Natural killer cell treated with Interleukin-12 subunit alpha and Interleukin-12 subunit beta and Interleukin-15 and Interleukin-18, amount 100 ng/mL, for 72 hours (primary cell): ENCODE measurements around the gene SPARC. TPM values are rescaled to one million over a fixed set of nuclear protein-coding genes. Genes with fewer than 3 reads are reported as not detected.
A peak's percentile ranks its signal among the peaks of the same experiment; 100 is the strongest.

Experiments
- ATAC-seq, 2 donors: fragments of 150-1000 bp; cut with Tn5 transposase in 1 of 2; sonication (Bioruptor Pico), chemical (Tn5 transposase) in 1 of 2; 2 replicates each; pipeline ENCODE4 v1.10.0; 2021
- DNase-seq: peaks from one replicate; pipeline ENCODE4 v3.0.0; 2022; ENCODE audit warnings: low spot score
- H3K27ac Mint-ChIP-seq, 2 donors: 1 replicate in 1 of 2; 2 replicates in 1 of 2; pipeline ENCODE4 v1.8.0; 2022; ENCODE audit warnings: mixed read lengths in 2 of 2, mild to moderate bottlenecking in 1 of 2, moderate library complexity in 1 of 2
- H3K27me3 Mint-ChIP-seq, 2 donors: 1 replicate in 1 of 2; 2 replicates in 1 of 2; pipeline ENCODE4 v1.8.0; 2022; ENCODE audit warnings: mixed read lengths in 2 of 2
- H3K36me3 Mint-ChIP-seq: one replicate; pipeline ENCODE4 v1.8.0; 2022; ENCODE audit warnings: mixed read lengths
- H3K4me1 Mint-ChIP-seq, 2 donors: 1 replicate in 1 of 2; 2 replicates in 1 of 2; pipeline ENCODE4 v1.8.0; 2022; ENCODE audit warnings: low read depth in 2 of 2, mixed read lengths in 2 of 2, mild to moderate bottlenecking in 1 of 2
- H3K4me3 Mint-ChIP-seq: one replicate; pipeline ENCODE4 v1.8.0; 2022; ENCODE audit warnings: mixed read lengths
- H3K9me3 Mint-ChIP-seq: 2 replicates; pipeline ENCODE4 v1.8.0; 2022; ENCODE audit warnings: mixed read lengths
- total RNA-seq, 2 donors: library from RNA; stranded (reverse); gene quantifications; one replicate each; pipeline ENCODE4 v1.2.3, GENCODE V29; 2022

The SPARC gene
- total RNA-seq, 2 donors from 2014 or later, result not detected

DNA sequence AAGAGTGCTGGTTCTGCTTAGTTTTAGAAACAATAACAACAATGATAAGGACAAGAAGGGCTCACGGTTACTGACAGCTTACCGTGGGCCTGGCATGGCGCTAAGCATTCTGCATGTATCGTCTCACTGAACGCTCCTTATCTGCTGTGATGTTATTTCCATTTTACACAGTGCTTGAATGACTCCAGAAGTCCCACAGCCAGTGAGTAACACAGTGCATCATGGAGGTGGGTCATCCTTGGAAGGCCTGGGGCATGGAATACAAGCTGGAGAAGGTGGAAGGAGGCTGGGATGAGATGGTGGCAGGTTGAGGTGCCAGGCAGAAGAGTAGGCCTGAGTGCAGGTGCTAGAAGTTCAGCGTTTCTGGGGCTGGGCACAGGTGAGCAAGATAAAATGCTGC is 59.1 kb downstream of the SPARC start:
- no peak for ATAC-seq
- H3K4me1 Mint-ChIP-seq, result no peaks in the 10 kb centered on the region

DNA sequence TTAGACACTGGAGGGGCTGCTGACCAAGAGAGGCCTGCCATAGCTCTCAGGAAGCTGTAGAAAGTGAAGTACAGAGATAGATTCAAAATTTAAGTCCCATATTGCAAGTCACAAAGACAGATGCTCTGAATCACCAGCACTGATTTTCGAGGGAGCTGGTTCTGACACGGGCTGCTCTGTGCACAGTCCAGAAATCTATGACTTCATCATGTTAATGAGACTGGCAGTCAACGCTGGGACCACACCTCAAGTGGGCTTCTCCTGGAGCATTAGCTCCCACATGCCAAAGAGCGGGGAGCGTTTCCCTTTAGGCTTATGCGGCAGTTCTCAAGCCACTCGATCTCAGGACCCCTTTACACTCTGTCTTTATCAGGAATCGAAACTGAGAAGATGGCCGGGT is 61.4 kb downstream of the SPARC start:
- Mint-ChIP-seq H3K4me1 (peaks cover 0 to 3% of the 10 kb centered on the region in 2 donors), H3K27ac (no peak overlapping the region), H3K27me3 (peaks cover 14 to 16% of the 10 kb centered on the region in 2 donors), H3K9me3 (no peaks in the 10 kb centered on the region), H3K36me3 (no peaks in the 10 kb centered on the region), H3K4me3 (no peak overlapping the region)
- no peak for ATAC-seq
- DNase-seq, result no peak

More for the DNA sequence above, 59.1 kb downstream of the SPARC start:
- DNase-seq, result no peak
- peaks cover 10 to 18% of the 10 kb centered on the region in 2 donors for H3K27me3 Mint-ChIP-seq
- H3K4me3 Mint-ChIP-seq, result no peak overlapping the region
- H3K27ac Mint-ChIP-seq, result no peak overlapping the region
- H3K9me3 Mint-ChIP-seq, result no peaks in the 10 kb centered on the region
- no peaks in the 10 kb centered on the region for H3K36me3 Mint-ChIP-seq

DNA sequence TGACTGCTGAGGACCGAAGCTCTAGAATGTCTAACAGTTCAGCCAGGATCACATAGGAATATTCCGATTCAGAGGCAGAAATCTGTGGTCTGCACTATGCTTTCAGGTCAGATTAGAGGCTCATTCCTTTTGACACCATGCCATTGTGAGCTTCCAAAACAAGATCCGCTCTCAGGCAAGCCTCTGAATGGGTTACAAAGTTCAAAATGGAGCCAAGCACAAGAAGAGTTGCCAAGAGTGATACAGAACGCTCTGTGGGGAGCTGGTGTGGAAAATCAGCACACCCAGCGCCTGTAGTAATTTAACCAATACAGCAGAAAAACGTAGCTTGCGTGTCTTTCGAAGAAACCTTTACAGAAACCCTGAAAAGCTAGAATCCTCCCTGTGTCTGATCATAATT is 62.2 kb downstream of the SPARC start:
- peaks cover 0 to 3% of the 10 kb centered on the region in 2 donors for H3K4me1 Mint-ChIP-seq
- no peaks in the 10 kb centered on the region for H3K9me3 Mint-ChIP-seq
- no peaks in the 10 kb centered on the region for H3K36me3 Mint-ChIP-seq
- ATAC-seq, result no peak
- DNase-seq, result no peak
- H3K27me3 Mint-ChIP-seq, result peaks cover 12% of the 10 kb centered on the region in 2 donors
- H3K4me3 Mint-ChIP-seq, result no peak overlapping the region
- no peak overlapping the region for H3K27ac Mint-ChIP-seq

DNA sequence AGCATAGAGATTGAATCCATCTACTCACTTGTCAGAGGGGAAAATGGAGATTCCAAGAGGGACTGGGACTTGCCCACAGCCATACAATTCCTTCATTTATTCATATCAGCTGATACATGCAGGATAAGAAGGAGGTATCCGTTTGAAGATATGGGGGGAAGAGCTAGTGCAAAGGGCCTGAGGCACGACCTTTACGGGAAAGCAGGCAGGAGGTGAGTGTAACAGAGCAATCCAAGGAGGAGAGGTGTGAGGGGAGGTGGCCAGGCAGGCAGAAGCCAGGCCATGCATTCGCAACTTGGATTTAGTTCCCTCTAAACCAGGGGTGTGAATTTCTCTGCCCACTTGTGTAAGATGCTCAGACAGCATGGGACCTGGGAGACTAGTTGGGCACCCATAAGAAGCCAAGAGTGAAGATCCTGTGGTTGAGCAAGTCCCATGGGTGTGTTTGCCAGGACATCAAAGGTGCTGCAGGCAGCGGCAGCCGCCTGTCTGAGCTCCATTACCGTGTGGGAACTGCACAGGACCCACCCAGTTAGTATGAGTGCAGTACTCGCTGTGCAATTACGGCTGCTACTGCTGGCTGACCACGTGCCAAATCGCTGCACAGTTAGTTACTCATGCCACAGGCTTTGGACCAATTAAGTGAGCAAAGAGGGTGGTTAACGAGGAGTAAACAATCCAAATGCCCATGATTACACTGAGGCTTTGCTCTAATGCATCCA is 64.2 kb downstream of the SPARC start:
- DNase-seq (no peak), ATAC-seq (no peak)
- H3K9me3 Mint-ChIP-seq, result no peaks in the 10 kb centered on the region
- no peak overlapping the region for H3K4me3 Mint-ChIP-seq
- no peak overlapping the region for H3K27ac Mint-ChIP-seq
- peaks cover 12% of the 10 kb centered on the region in 2 donors for H3K27me3 Mint-ChIP-seq
- peaks cover 0 to 3% of the 10 kb centered on the region in 2 donors for H3K4me1 Mint-ChIP-seq
- no peaks in the 10 kb centered on the region for H3K36me3 Mint-ChIP-seq

DNA sequence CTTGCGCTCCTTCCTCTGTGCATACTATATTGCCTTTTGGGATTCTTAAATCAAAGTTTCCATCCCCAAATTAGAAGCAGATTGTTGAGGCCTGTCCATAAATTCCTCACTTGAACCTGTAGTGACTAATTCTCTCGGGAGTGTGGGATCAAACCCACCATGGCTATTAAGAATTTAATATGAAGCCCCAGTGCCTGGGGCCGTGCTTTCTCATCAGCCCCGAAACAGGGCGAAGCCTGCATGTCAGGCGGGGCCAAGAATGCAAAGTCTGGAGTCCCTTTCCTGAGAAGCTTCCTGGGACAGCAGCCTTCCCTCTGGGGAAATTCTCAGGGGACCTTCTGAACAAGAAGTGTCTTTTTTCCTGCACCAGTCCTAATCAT is 66.3 kb downstream of the SPARC start:
- Mint-ChIP-seq H3K9me3 (no peaks in the 10 kb centered on the region), H3K36me3 (no peaks in the 10 kb centered on the region), H3K27me3 (peaks cover 11 to 12% of the 10 kb centered on the region in 2 donors), H3K4me1 (peaks cover 0 to 3% of the 10 kb centered on the region in 2 donors), H3K4me3 (no peak overlapping the region), H3K27ac (no peak overlapping the region)
- ATAC-seq (no peak), DNase-seq (no peak)

DNA sequence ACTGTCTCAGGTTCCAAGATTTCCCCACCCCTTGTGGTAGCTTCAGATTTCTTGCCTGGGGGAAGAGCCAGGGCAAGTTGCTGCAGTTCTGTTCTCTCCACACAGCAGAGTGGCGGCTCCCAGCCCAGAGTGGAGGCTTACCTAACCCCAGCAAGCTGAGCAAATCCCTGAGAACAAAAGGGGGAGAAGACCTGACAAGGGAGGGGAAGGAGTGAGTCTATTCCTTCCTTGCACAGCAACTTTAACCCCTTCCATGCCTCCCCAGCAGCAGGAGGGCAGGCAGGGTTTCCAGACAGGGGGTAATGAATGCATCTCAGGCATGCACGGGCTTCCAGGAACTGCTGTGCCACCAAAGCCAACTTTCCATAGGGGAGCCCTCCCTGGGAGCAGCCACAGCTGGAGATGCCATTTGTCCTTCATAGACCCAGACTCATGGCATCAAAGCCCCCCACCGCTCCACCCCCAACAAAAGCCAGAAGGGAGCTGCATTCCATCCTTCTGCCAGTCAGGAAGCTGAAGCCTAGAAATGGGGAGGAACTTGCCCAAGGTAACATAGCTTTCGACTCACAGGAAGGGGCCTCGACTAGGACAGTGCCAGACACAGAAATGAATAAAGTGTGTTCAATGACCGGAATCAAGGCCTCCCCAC is 66.8 kb downstream of the SPARC start:
- Mint-ChIP-seq H3K4me1 (peaks cover 0 to 3% of the 10 kb centered on the region in 2 donors), H3K4me3 (no peak overlapping the region), H3K27me3 (peaks cover 11 to 12% of the 10 kb centered on the region in 2 donors), H3K27ac (no peak overlapping the region), H3K9me3 (no peaks in the 10 kb centered on the region), H3K36me3 (no peaks in the 10 kb centered on the region)
- DNase-seq, result no peak
- no peak for ATAC-seq

DNA sequence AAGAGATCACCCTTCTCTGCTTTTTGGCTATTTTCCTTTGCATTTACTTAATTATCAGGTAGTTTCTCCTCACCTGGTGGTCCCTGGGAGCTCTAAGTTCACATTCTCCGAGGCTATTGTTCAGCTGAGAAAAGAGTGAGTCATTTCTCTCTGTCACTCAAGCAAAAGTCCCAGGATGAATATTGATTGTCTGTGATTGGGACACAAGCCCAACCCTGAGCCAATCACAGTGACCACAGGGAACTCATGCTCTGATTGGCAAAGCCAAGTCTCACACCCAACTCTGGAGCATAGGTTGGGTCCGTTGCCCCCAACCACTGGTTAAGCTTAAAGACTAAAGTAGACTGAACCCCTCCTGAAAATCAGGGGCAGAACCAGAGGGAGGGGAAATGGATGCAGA is 67.8 kb downstream of the SPARC start:
- DNase-seq (no peak), ATAC-seq (no peak)
- H3K9me3 Mint-ChIP-seq, result no peaks in the 10 kb centered on the region
- H3K27me3 Mint-ChIP-seq, result peaks cover 11 to 12% of the 10 kb centered on the region in 2 donors
- H3K4me1 Mint-ChIP-seq, result peaks cover 0 to 3% of the 10 kb centered on the region in 2 donors
- no peak overlapping the region for H3K4me3 Mint-ChIP-seq
- H3K36me3 Mint-ChIP-seq, result no peaks in the 10 kb centered on the region
- H3K27ac Mint-ChIP-seq, result no peak overlapping the region

DNA sequence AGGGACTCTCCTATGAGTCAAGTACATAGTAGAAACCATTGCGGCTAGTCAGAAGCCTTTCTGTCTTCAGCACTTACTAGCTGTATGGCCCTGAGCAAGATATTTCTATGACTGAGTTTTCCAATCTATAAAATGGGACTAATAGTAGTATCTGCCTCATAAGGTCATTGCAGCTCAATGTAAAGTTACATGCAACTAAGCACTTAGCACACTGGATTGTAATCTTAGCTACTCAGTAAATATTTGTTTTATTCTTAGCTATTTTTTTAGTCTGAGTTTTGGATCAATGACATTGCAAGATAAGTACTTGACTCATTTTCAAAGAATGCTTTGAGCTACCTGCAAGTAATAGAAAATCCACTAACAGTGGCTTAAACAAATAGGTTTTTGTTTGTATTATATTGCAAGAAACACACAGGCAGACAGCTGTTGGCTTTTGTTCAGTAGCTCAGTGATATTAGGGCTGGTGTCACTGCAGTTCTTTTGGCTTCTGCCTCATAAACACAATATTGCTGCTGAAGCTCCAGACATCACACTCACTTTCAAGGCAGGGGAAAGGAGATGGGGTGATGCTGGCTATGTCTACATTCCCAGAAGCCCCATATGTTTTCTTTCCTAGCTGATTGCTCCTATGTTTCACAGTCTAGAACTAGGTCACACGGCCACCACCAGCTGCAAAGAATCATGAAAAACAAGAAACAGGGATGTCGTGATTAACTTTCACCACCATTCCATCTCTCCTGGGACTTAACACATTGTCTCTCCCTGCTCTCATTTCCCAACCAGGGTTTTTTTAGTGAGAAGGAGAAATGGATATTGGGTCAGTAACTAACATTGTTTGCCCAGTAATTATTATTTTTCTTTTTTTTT is 68.6 kb downstream of the SPARC start:
- ATAC-seq (no peak), DNase-seq (no peak)
- Mint-ChIP-seq H3K27me3 (peaks cover 11 to 12% of the 10 kb centered on the region in 2 donors), H3K36me3 (no peaks in the 10 kb centered on the region), H3K4me3 (no peak overlapping the region), H3K27ac (no peak overlapping the region), H3K4me1 (peaks cover 4 to 8% of the 10 kb centered on the region in 2 donors), H3K9me3 (no peaks in the 10 kb centered on the region)

DNA sequence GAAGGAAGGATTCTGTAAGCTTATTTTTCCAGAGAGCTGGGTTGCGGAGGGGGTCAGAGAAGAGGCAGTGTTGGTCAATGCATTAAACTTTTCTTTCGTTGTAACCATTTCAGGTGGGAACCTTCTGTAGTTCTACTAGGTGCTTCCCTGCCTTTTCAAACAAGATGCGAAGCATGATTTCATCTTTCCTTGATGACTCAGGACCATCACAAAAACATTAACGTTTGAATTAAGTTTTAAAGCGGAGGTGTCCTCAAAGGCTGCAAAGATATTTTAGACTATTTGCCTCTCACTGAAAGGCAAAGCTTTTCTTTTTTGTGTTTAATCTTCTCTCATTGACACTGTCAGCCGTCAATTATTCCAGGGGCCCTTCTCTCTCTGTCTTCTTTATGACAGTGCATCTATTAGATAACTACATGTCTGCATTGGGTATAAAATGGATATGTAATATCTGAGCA is 69.3 kb downstream of the SPARC start:
- Mint-ChIP-seq H3K27ac (no peak overlapping the region), H3K36me3 (no peaks in the 10 kb centered on the region), H3K9me3 (no peaks in the 10 kb centered on the region), H3K27me3 (peaks cover 9 to 10% of the 10 kb centered on the region in 2 donors), H3K4me1 (peaks cover 8 to 14% of the 10 kb centered on the region in 2 donors), H3K4me3 (no peak overlapping the region)
- ATAC-seq (no peak), DNase-seq (no peak)

DNA sequence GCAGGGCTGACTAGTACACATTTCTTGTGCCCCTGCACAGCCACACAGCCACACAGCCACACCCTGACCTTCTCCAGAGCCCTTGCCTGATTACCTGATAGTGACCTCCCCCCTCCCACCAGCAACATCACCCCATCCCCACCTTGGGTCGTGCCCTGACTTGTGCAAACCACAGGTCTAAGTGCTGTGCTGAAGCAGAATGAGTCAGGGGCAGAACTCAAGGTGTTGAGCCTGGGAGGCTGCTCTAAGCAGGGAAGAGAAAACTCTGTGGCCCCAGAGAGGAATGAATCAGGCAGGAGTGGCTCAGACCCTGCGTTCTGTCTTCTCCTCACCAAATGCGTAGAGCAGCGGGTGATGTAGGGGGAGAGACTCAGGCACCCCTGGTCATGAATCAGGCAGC is 71.3 kb downstream of the SPARC start:
- Mint-ChIP-seq H3K27ac (no peak overlapping the region), H3K4me3 (no peak overlapping the region)
- no peak for DNase-seq

DNA sequence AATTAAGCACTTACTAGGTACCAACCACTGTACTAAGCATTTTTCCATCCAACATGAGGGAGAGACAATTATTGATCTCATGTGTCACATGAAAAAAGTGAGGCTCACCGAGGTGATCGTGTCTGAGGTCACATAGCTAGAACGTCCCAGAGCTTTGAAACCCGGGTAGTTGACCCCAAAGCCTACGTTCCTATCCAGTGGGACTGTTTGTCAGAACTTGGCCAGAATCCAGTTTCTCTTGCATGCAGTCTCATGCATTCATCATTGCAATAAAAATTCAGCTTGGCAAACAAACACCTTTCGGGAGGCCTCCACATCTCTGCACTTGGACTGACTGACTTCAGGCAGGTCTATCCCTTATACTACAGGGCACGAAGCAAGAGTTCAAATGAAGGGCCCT is 72.2 kb downstream of the SPARC start:
- H3K4me1 Mint-ChIP-seq, result peaks cover 14 to 17% of the 10 kb centered on the region in 2 donors
- H3K4me3 Mint-ChIP-seq, result no peak overlapping the region
- no peaks in the 10 kb centered on the region for H3K36me3 Mint-ChIP-seq
- peaks cover 0 to 3% of the 10 kb centered on the region in 2 donors for H3K27me3 Mint-ChIP-seq
- DNase-seq (no peak), ATAC-seq (no peak)
- no peaks in the 10 kb centered on the region for H3K9me3 Mint-ChIP-seq
- H3K27ac Mint-ChIP-seq, result no peak overlapping the region

More for the DNA sequence above, 71.3 kb downstream of the SPARC start:
- Mint-ChIP-seq H3K36me3 (no peaks in the 10 kb centered on the region), H3K27me3 (peaks cover 0 to 3% of the 10 kb centered on the region in 2 donors), H3K4me1 (peaks cover 14 to 17% of the 10 kb centered on the region in 2 donors), H3K9me3 (no peaks in the 10 kb centered on the region)
- peak in 1 of 2 donors; percentile 21 for ATAC-seq

DNA sequence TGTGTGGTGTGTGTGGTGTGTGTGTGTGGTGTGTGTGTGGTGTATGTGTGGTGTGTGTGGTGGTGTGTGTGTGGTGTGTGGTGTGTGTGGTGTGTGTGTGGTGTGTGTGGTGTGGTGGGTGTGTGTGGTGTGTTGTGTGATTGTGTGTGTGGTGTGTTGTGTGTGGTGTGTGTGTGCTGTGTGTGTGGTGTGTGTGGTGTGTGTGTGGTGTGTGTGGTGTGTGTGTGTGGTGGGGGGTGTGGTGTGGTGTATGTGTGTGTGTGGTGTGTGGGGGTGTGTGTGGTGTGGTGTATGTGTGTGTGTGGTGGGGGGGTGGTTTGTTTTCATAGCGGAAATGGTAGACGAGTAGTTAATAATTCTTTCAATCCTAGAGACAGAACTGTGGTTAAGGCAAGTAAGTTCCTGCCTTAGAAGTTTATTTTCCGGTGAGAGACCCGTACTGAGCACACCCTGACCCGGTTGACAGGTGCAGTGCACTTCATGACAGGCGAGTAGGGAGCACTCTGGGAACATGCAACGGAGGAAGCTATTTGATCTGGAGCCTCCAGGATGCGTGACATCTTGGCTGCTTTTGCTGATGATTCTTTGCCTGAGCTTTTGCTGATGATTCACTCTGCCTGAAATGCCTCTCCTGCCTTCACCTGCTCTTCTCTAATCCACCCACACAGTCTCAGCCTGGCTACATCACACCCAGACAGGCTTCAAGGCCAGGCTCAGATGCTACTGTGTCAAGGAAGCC is 73.9 kb downstream of the SPARC start:
- H3K36me3 Mint-ChIP-seq, result no peaks in the 10 kb centered on the region
- no peak for DNase-seq
- H3K4me1 Mint-ChIP-seq, result peaks cover 14 to 17% of the 10 kb centered on the region in 2 donors
- H3K27me3 Mint-ChIP-seq, result peaks cover 0 to 6% of the 10 kb centered on the region in 2 donors
- no peak for ATAC-seq
- H3K27ac Mint-ChIP-seq, result peak overlapping the region in 1 of 2 donors; percentile 51
- H3K9me3 Mint-ChIP-seq, result no peaks in the 10 kb centered on the region
- H3K4me3 Mint-ChIP-seq, result no peak overlapping the region

DNA sequence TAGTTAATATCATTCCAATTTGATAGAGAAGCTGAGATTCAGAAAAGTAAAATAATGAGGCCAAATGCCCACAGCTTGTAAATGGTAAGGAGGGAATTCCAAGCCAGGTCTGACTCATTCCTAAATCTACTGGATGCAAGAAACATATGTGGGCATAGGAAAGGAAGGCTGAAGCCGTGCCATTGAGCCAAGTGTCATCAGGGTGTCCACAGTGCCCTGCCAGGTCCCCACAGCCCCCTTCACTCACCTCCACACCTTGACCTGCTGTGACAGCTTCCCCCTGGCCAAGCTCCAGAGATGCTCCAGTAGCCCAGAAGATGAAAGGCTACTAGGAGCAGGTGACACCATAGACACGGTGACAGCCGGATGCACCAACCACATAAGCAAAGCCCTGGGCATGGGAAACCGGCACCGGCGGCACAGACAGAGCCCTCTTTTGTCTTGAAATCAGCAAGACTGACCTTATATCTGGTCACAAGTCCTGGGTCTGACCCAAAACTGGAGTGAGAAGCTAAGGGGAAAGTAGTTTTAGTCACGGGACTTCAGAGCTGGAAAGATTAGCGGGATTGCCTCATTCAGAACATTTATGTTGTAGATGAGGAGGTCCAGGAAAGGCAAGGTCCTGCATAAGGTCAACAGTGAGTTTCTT is 75.5 kb downstream of the SPARC start:
- ATAC-seq (no peak), DNase-seq (no peak)
- H3K4me3 Mint-ChIP-seq, result no peak overlapping the region
- no peaks in the 10 kb centered on the region for H3K36me3 Mint-ChIP-seq
- no peak overlapping the region for H3K27ac Mint-ChIP-seq
- peaks cover 0 to 3% of the 10 kb centered on the region in 2 donors for H3K27me3 Mint-ChIP-seq
- H3K4me1 Mint-ChIP-seq, result peaks cover 14 to 17% of the 10 kb centered on the region in 2 donors
- H3K9me3 Mint-ChIP-seq, result no peaks in the 10 kb centered on the region
